Lower lobe of right lung (tissue), 2 donors: ENCODE data around the gene PALM. TPM values are rescaled to one million over a fixed set of nuclear protein-coding genes. Genes with fewer than 3 reads are reported as not detected.

ENCODE experiments used
- ATAC-seq, 2 donors: fragments of 200-7000 bp; cut with Tn5 transposase; one replicate each; pipeline ENCODE4 v1.9.1; 2020 to 2022; ENCODE audit warnings: mild to moderate bottlenecking in 2 of 2, moderate library complexity in 2 of 2
- DNase-seq: peaks from one replicate; pipeline ENCODE4 v3.0.0-alpha.2; 2020
- H3K27ac ChIP-seq: fragments of 200-600 bp; one replicate; pipeline ENCODE4 v1.8.0; 2022
- H3K27me3 ChIP-seq: fragments of 200-600 bp; one replicate; pipeline ENCODE4 v1.8.0; 2022; ENCODE audit warnings: low read depth
- H3K36me3 ChIP-seq: fragments of 200-600 bp; one replicate; pipeline ENCODE4 v1.8.0; 2022; ENCODE audit warnings: mild to moderate bottlenecking
- H3K4me1 ChIP-seq: fragments of 200-600 bp; one replicate; pipeline ENCODE4 v1.8.0; 2022
- H3K4me3 ChIP-seq: fragments of 200-600 bp; one replicate; pipeline ENCODE4 v1.8.0; 2022; ENCODE audit warnings: mild to moderate bottlenecking
- H3K9me3 ChIP-seq: fragments of 200-600 bp; one replicate; pipeline ENCODE4 v1.8.0; 2022
- CTCF ChIP-seq: fragments of 200-600 bp; IDR thresholded peaks from one replicate; pipeline ENCODE4 v1.8.0; 2022; ENCODE audit warnings: antibody characterized with exemption, mild to moderate bottlenecking
- intact Hi-C: fragments of 100-400 bp; cut with DNase I; formaldehyde crosslinking; loops from one replicate; pipeline ENCODE4 v1.11.0; 2022
- total RNA-seq: library from RNA; stranded (reverse); fragmentation: NEBNext Ultra II Directional; extraction: Animal tissue kit (Norgen Biotek cat#: 25700); gene quantifications from one replicate; pipeline ENCODE4 v1.2.1, GENCODE V29; 2021
- donor health status: DM: no; HTN: yes; CAD: no; lungs with severe emphysema.

Gene PALM
- total RNA-seq, 1 donor from 2014 or later = 37.0 TPM

- H3K27ac ChIP-seq = peak within 1 kb of the TSS; percentile 96
- intact Hi-C loops = no loop called here
- peak; percentile 24 for TF ChIP-seq CTCF
- peaks cover 52% of the 10 kb centered on the region for H3K4me1 ChIP-seq
- H3K4me3 ChIP-seq = peak within 1 kb of the TSS; percentile 85
- no peaks in the 10 kb centered on the region for H3K9me3 ChIP-seq
- H3K27me3 ChIP-seq = no peaks in the 10 kb centered on the region
- DNase-seq (peak; percentile 100), ATAC-seq (peak; percentile 92 to 95)
- H3K36me3 ChIP-seq = peaks cover 29% of the 10 kb centered on the region
Observed at GRCh38 chr19:796692-797527, 88.2 kb downstream of the PALM start, which contains the start of gene PTBP1. PTBP1 (plus strand) TSS chr19:797452; CDS start chr19:797498, 46 bp downstream.

Other genes with a start within 250 kb of the PALM start
- gene SHC2, start 247.9 kb upstream of the PALM start, total RNA-seq = 24.0 TPM
- 0.92 TPM for gene MADCAM1, start 212.4 kb upstream of the PALM start, total RNA-seq
- gene TPGS1, start 201.4 kb upstream of the PALM start, total RNA-seq = 18.8 TPM
- gene CDC34, start 177.2 kb upstream of the PALM start, total RNA-seq = 40.0 TPM
- gene GZMM, start 164.9 kb upstream of the PALM start, total RNA-seq = 3.6 TPM
- gene BSG, start 136.3 kb upstream of the PALM start, total RNA-seq = 366 TPM
- 0.24 TPM for gene HCN2, start 119.1 kb upstream of the PALM start, total RNA-seq
- 42.5 TPM for gene POLRMT, start 75.4 kb upstream of the PALM start, total RNA-seq
- 0.65 TPM for gene FGF22, start 69.1 kb upstream of the PALM start, total RNA-seq
- gene RNF126, start 45.7 kb upstream of the PALM start, total RNA-seq = 27.0 TPM
- gene FSTL3, start 32.5 kb upstream of the PALM start, total RNA-seq = 48.0 TPM
- gene PRSS57, start 13.5 kb upstream of the PALM start, total RNA-seq = not detected
- gene MISP, start 42.2 kb downstream of the PALM start, total RNA-seq = 8.9 TPM
- gene PTBP1, start 88.5 kb downstream of the PALM start, total RNA-seq = 254 TPM
- gene PLPPR3, start 113.0 kb downstream of the PALM start, total RNA-seq = 2.1 TPM
- 1.7 TPM for gene AZU1, start 118.9 kb downstream of the PALM start, total RNA-seq
- not detected for gene PRTN3, start 132.1 kb downstream of the PALM start, total RNA-seq
- gene ELANE, start 143.4 kb downstream of the PALM start, total RNA-seq = 0.97 TPM
- 282 TPM for gene CFD, start 150.7 kb downstream of the PALM start, total RNA-seq
- 46.1 TPM for gene MED16, start 184.3 kb downstream of the PALM start, total RNA-seq
- not detected for gene RNU6-9, start 184.5 kb downstream of the PALM start, total RNA-seq
- gene R3HDM4, start 204.3 kb downstream of the PALM start, total RNA-seq = 46.0 TPM
- not detected for gene KISS1R, start 208.4 kb downstream of the PALM start, total RNA-seq
- 16.9 TPM for gene ARID3A, start 217.1 kb downstream of the PALM start, total RNA-seq